K562 (cell line): ENCODE results near the gene FEZF1. TPM values are rescaled to one million over a fixed set of nuclear protein-coding genes. Genes with fewer than 3 reads are reported as not detected.

ENCODE experiments used
- ATAC-seq: fragments of 200-7000 bp; cut with Tn5 transposase; 3 replicates; pipeline ENCODE4 v1.9.1; 2020; ENCODE audit warnings: moderate library complexity
- BruUV-seq: library from RNA; stranded (reverse); fragments of 400-500 nt; replicated peaks from 2 replicates; lab custom pipeline; 2021; lab: Mats Ljungman, UMichigan
- CTCF ChIA-PET: fragments of 300-600 bp; formaldehyde crosslinking; extraction: SDS; loops from one replicate; lab custom pipeline; 2021; ENCODE audit warnings: low intra/inter-chr PET ratio; lab: Yijun Ruan, JAX
- POLR2A ChIA-PET: fragments of 300-600, 350-650 bp; sonication (Branson Sonifier 250); formaldehyde crosslinking; extraction: SDS; loops from one replicate; lab custom pipeline; 2021; ENCODE audit warnings: antibody characterized with exemption, inconsistent platforms; lab: Yijun Ruan, JAX
- DNase-seq, 4 experiments: peaks; one replicate each; pipeline versions ENCODE4 v3.0.0 to v3.0.0-alpha.2; 2011 to 2018; ENCODE audit warnings: low spot score in 3 of 4, mixed read lengths in 3 of 4; ENCODE audit errors: extremely low read depth in 1 of 4
- FAIRE-seq: peaks from 2 replicates; lab custom pipeline; 2011; peaks lifted over from hg19 to GRCh38; lab: Jason Lieb, UNC
- H2AFZ ChIP-seq: 2 replicates; pipeline ENCODE4 v1.6.0; 2011; ENCODE audit warnings: low read depth, low read length, control low read depth, inconsistent platforms
- H3K27ac ChIP-seq: fragments of 200-600 bp; 3 replicates; pipeline ENCODE4 v1.8.0; 2011; ENCODE audit warnings: low read depth, mild to moderate bottlenecking, control low read depth, inconsistent platforms, low read length, moderate library complexity, mixed read lengths; ENCODE audit errors: extremely low read depth
- H3K27me3 ChIP-seq, 2 experiments: fragments of 300-600 bp in 1 of 2; 2 replicates in 1 of 2; 3 replicates in 1 of 2; pipeline versions ENCODE4 v1.6.0 to v1.8.0; 2011; ENCODE audit warnings: inconsistent platforms in 2 of 2, low read length in 2 of 2, mild to moderate bottlenecking in 1 of 2, mixed read lengths in 1 of 2, moderate library complexity in 1 of 2; ENCODE audit not compliant: control insufficient read depth in 2 of 2, insufficient read depth in 2 of 2
- H3K36me3 ChIP-seq: fragments of 300-600 bp; 3 replicates; pipeline ENCODE4 v1.8.0; 2011; ENCODE audit warnings: mild to moderate bottlenecking, low read length, inconsistent platforms; ENCODE audit not compliant: control insufficient read depth, insufficient read depth
- H3K4me1 ChIP-seq, 2 experiments: fragments of 200-600 bp in 1 of 2; replicated peaks in 1 of 2; 2 replicates in 1 of 2; 3 replicates in 1 of 2; pipeline versions ENCODE4 v1.5.1 to v1.8.0; 2011; ENCODE audit warnings: inconsistent platforms in 2 of 2, low read length in 2 of 2, mild to moderate bottlenecking in 1 of 2, mixed read lengths in 1 of 2, moderate library complexity in 1 of 2; ENCODE audit not compliant: control insufficient read depth in 2 of 2, insufficient read depth in 2 of 2
- H3K4me2 ChIP-seq: 2 replicates; pipeline ENCODE4 v1.6.1; 2011; ENCODE audit warnings: low read length, control low read depth, inconsistent platforms, mixed read lengths; ENCODE audit not compliant: insufficient read depth
- H3K4me3 ChIP-seq: fragments of 200-600 bp; sonication (generic), shearing (Covaris generic); 2 replicates; pipeline ENCODE4 v1.5.1; 2016; ENCODE audit warnings: control low read depth, inconsistent platforms
- H3K79me2 ChIP-seq: fragments of 200-600 bp; 3 replicates; pipeline ENCODE4 v1.8.0; 2011; ENCODE audit warnings: low read length, inconsistent platforms; ENCODE audit not compliant: control insufficient read depth, insufficient read depth
- H3K9ac ChIP-seq, 2 experiments: 2 replicates each; pipeline versions ENCODE4 v1.6.0 to v1.6.1; 2011; ENCODE audit warnings: low read depth in 2 of 2, low read length in 2 of 2, control low read depth in 1 of 2, inconsistent platforms in 1 of 2, mild to moderate bottlenecking in 1 of 2, mixed read lengths in 1 of 2; ENCODE audit not compliant: insufficient read depth in 1 of 2
- H3K9me1 ChIP-seq: one replicate; pipeline ENCODE4 v1.6.0; 2011; ENCODE audit warnings: inconsistent platforms, mild to moderate bottlenecking, low read length, moderate library complexity; ENCODE audit not compliant: control insufficient read depth, insufficient read depth
- H3K9me3 ChIP-seq: replicated peaks from 2 replicates; pipeline ENCODE4 v1.5.1; 2011; ENCODE audit warnings: low read depth, low read length, inconsistent platforms; ENCODE audit not compliant: control insufficient read depth, insufficient read depth
- H4K20me1 ChIP-seq: replicated peaks from 2 replicates; pipeline ENCODE4 v1.6.1; 2011; ENCODE audit warnings: low read length, inconsistent platforms, mixed read lengths; ENCODE audit not compliant: control insufficient read depth, insufficient read depth
- ARNT ChIP-seq, 2 experiments: fragments of 450-650 bp; IDR thresholded peaks; 2 replicates each; pipeline ENCODE4 v1.6.1; 2016; ENCODE audit warnings: mild to moderate bottlenecking in 1 of 2
- CAMTA2 ChIP-seq: fragments of 250-450 bp; sonication (Bioruptor Pico); conservative IDR thresholded peaks from 2 replicates; pipeline ENCODE4 v1.5.1; 2022
- GABPB1 ChIP-seq: sonication (generic); formaldehyde crosslinking; IDR thresholded peaks from 2 replicates; pipeline ENCODE4 v1.8.0; 2022; ENCODE audit warnings: mild to moderate bottlenecking, missing genetic modification reagents
- GABPB2 ChIP-seq: fragments of 250-450 bp; sonication (Bioruptor Pico); conservative IDR thresholded peaks from 2 replicates; pipeline ENCODE4 v1.5.1; 2021; ENCODE audit warnings: mild to moderate bottlenecking
- KLF6 ChIP-seq: fragments of 250-450 bp; sonication (Bioruptor Pico); IDR thresholded peaks from 2 replicates; pipeline ENCODE4 v1.4.0; 2020; ENCODE audit warnings: mild to moderate bottlenecking, moderate library complexity, borderline replicate concordance
- MAFG ChIP-seq: fragments of 450-650 bp; conservative IDR thresholded peaks from 2 replicates; pipeline ENCODE4 v1.6.1; 2016; ENCODE audit warnings: missing genetic modification characterization, missing compliant biosample characterization
- MED1 ChIP-seq: sonication (generic); formaldehyde crosslinking; IDR thresholded peaks from 2 replicates; pipeline ENCODE4 v1.8.1; 2023; ENCODE audit warnings: missing genetic modification reagents, borderline replicate concordance
- NR3C1 ChIP-seq: sonication (generic); formaldehyde crosslinking; IDR thresholded peaks from 2 replicates; pipeline ENCODE4 v1.8.1; 2022; ENCODE audit warnings: missing genetic modification reagents
- RBM22 ChIP-seq: fragments of 200-400 bp; formaldehyde crosslinking; IDR thresholded peaks from 2 replicates; pipeline ENCODE4 v1.6.1; 2018; ENCODE audit warnings: low read length, low read depth; ENCODE audit not compliant: poor library complexity, severe bottlenecking
- RBM25 ChIP-seq: fragments of 200-400 bp; formaldehyde crosslinking; IDR thresholded peaks from 2 replicates; pipeline ENCODE4 v1.6.1; 2018; ENCODE audit warnings: low read length, low read depth, moderate library complexity; ENCODE audit not compliant: severe bottlenecking
- RUNX1 ChIP-seq: sonication (generic); IDR thresholded peaks from 2 replicates; pipeline ENCODE4 v1.6.1; 2016; ENCODE audit warnings: antibody characterized with exemption, low read depth
- TAL1 ChIP-seq: fragments of 450-650 bp; IDR thresholded peaks from 2 replicates; pipeline ENCODE4 v1.6.1; 2016; ENCODE audit warnings: mild to moderate bottlenecking
- WGBS: fragments of 100-300 bp; shearing (Covaris generic); methylation state at CpG from one replicate; pipeline ENCODE4 v1.1.6; 2016; ENCODE audit warnings: low coverage, mixed read lengths; ENCODE audit not compliant: insufficient coverage; ENCODE audit errors: missing lambda C conversion rate; 5-methylcytosine and 5-hydroxymethylcytosine counted together
- in situ Hi-C: fragments of 300-500 bp; cut with MboI; formaldehyde crosslinking; loops from 4 replicates; pipeline ENCODE4 v1.15.0; 2018; ENCODE audit warnings: inconsistent platforms, mixed read lengths
- intact Hi-C: fragments of 100-400 bp; cut with micrococcal nuclease; formaldehyde crosslinking; loops from 2 replicates; pipeline ENCODE4 v1.14.2; 2022
- polyA plus RNA-seq, 8 experiments: library from polyadenylated mRNA; depleted of rRNA in 4 of 8; stranded (reverse) in 5 of 8; unstranded in 3 of 8; fragments of >200 nt; fragmentation: Nextera tagmentation in 2 of 8; fragmentation: Illumina TruSeq in 1 of 8; extraction: Ambion mirVana in 2 of 8; extraction: Trizol in 1 of 8; gene quantifications; 2 replicates each; pipeline versions ENCODE4 v1.2.1 to v1.2.3, GENCODE V29; 2011 to 2014; ENCODE audit warnings: inconsistent platforms in 1 of 8, missing spikeins in 1 of 8
- total RNA-seq, 7 experiments: library from RNA; depleted of rRNA in 6 of 7; stranded (reverse); fragments of >200 nt in 6 of 7; fragmentation: Illumina TruSeq in 2 of 7; extraction: Trizol in 2 of 7; gene quantifications; 2 replicates each; pipeline versions ENCODE4 v1.2.1 to v1.2.3, GENCODE V29; 2011 to 2021; ENCODE audit warnings: low replicate concordance in 1 of 7
- TF ChIP-seq, protein P1 (sequence below): fragments of 250-450 bp; sonication (Bioruptor Pico); IDR thresholded peaks from 2 replicates; pipeline ENCODE4 v1.8.0; 2022; ENCODE audit warnings: moderate library complexity, mild to moderate bottlenecking, inconsistent platforms
- TF ChIP-seq, protein P2 (sequence below): fragments of 200-400 bp; formaldehyde crosslinking; IDR thresholded peaks from 2 replicates; pipeline ENCODE4 v1.6.1; 2017; ENCODE audit warnings: mild to moderate bottlenecking, low read depth, low read length, moderate library complexity

FEZF1 gene
- total and polyA plus RNA-seq, 9 of the 15 experiments (the other 6 are each of a cell fraction or from before 2014, with no cell fraction given), result not detected

DNA sequence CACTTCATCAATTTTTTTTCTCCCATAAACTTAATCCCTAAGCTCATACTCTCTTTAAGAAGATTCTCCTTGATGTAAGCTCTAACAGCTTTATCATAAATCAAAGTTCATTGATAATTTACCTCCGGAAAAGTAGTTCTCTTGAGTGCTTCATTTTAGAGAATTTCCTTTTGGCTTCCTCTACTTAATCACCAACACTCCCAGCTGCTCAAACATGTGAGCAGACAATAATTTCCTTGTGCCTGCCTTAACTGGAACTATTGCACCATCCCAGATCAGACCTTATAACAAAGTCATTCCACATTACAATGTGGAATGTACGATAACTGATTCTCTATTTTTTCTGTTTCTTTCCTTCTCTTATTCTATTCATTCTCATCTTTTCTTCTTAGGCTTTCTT lies 5.9 kb downstream of the FEZF1 start:
- POLR2A ChIA-PET, result no interaction called here
- Histone ChIP-seq H3K27ac (no peak overlapping the region), H3K36me3 (no peaks in the 10 kb centered on the region), H3K4me2 (no peak overlapping the region), H3K4me3 (no peak overlapping the region), H4K20me1 (no peaks in the 10 kb centered on the region), H3K9me1 (no peaks in the 10 kb centered on the region), H3K9ac (no peak overlapping the region), H3K79me2 (no peaks in the 10 kb centered on the region), H3K27me3 (peaks cover 22 to 31% of the 10 kb centered on the region in 2 experiments; a peak in 4 of 5 replicates), H2AFZ (no peak overlapping the region), H3K4me1 (peaks cover 0 to 9% of the 10 kb centered on the region in 2 experiments; a peak in 1 of 5 replicates), H3K9me3 (no peaks in the 10 kb centered on the region)
- BruUV-seq, result no TSS peak
- FAIRE-seq, result no peak
- CTCF ChIA-PET, result no interaction called here
- ATAC-seq, result no peak
- intact Hi-C loops (loop anchor here (10.0 kb wide), 1 partner anchor 1594 kb away; no protein-coding TSS in a partner anchor), in situ Hi-C loops (no loop called here)
- TF ChIP-seq MAFG (tag) (no peak), RBM25 (no peak), NR3C1 (no peak), GABPB2 (CRISPR knock-in tag) (no peak), RUNX1 (no peak), ARNT (IDR thresholded peaks at IDR 0.05) (no peak), KLF6 (CRISPR knock-in tag) (no peak), GABPB1 (CRISPR knock-in tag) (no peak), TAL1 (no peak), CAMTA2 (no peak), MED1 (no peak), RBM22 (no peak)
- TF ChIP-seq, protein P1, sequence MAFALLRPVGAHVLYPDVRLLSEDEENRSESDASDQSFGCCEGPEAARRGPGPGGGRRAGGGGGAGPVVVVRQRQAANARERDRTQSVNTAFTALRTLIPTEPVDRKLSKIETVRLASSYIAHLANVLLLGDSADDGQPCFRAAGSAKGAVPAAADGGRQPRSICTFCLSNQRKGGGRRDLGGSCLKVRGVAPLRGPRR, result no peak
- TF ChIP-seq, protein P2, sequence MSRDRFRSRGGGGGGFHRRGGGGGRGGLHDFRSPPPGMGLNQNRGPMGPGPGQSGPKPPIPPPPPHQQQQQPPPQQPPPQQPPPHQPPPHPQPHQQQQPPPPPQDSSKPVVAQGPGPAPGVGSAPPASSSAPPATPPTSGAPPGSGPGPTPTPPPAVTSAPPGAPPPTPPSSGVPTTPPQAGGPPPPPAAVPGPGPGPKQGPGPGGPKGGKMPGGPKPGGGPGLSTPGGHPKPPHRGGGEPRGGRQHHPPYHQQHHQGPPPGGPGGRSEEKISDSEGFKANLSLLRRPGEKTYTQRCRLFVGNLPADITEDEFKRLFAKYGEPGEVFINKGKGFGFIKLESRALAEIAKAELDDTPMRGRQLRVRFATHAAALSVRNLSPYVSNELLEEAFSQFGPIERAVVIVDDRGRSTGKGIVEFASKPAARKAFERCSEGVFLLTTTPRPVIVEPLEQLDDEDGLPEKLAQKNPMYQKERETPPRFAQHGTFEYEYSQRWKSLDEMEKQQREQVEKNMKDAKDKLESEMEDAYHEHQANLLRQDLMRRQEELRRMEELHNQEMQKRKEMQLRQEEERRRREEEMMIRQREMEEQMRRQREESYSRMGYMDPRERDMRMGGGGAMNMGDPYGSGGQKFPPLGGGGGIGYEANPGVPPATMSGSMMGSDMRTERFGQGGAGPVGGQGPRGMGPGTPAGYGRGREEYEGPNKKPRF, result no peak
- no peak for DNase-seq
- WGBS, result 0% methylated on average over 2 of the region's 2 CpGs
